OCI-LY1 (cell line): ENCODE data around the gene PAPPA.

ENCODE experiments used
- CTCF ChIP-seq: fragments of 200-600 bp; sonication (generic), shearing (Covaris generic); IDR thresholded peaks from 2 replicates; pipeline ENCODE4 v1.5.1; 2017; ENCODE audit warnings: mild to moderate bottlenecking, antibody characterized with exemption, low read length, moderate library complexity, mixed read lengths
- EZH2 ChIP-seq: fragments of 200-600 bp; sonication (generic), shearing (Covaris generic); IDR thresholded peaks from 2 replicates; pipeline ENCODE4 v1.8.0; 2017; ENCODE audit warnings: borderline replicate concordance, mixed run types, mild to moderate bottlenecking, antibody characterized with exemption, low read length, moderate library complexity, mixed read lengths

- TF ChIP-seq CTCF = peak; percentile 67
- no peak for TF ChIP-seq EZH2
These were observed 3.7 kb upstream of the PAPPA start for GRCh38 chr9:116149844-116150243.
